Lower lobe of right lung (tissue), 2 donors: Measurements from ENCODE around the gene USP30. TPM values are rescaled to one million over a fixed set of nuclear protein-coding genes. Genes with fewer than 3 reads are reported as not detected.

ENCODE experiments used
- ATAC-seq, 2 donors: fragments of 200-7000 bp; cut with Tn5 transposase; one replicate each; pipeline ENCODE4 v1.9.1; 2020 to 2022; ENCODE audit warnings: mild to moderate bottlenecking in 2 of 2, moderate library complexity in 2 of 2
- DNase-seq: peaks from one replicate; pipeline ENCODE4 v3.0.0-alpha.2; 2020
- H3K27ac ChIP-seq: fragments of 200-600 bp; one replicate; pipeline ENCODE4 v1.8.0; 2022
- H3K27me3 ChIP-seq: fragments of 200-600 bp; one replicate; pipeline ENCODE4 v1.8.0; 2022; ENCODE audit warnings: low read depth
- H3K36me3 ChIP-seq: fragments of 200-600 bp; one replicate; pipeline ENCODE4 v1.8.0; 2022; ENCODE audit warnings: mild to moderate bottlenecking
- H3K4me1 ChIP-seq: fragments of 200-600 bp; one replicate; pipeline ENCODE4 v1.8.0; 2022
- H3K4me3 ChIP-seq: fragments of 200-600 bp; one replicate; pipeline ENCODE4 v1.8.0; 2022; ENCODE audit warnings: mild to moderate bottlenecking
- H3K9me3 ChIP-seq: fragments of 200-600 bp; one replicate; pipeline ENCODE4 v1.8.0; 2022
- intact Hi-C: fragments of 100-400 bp; cut with DNase I; formaldehyde crosslinking; loops from one replicate; pipeline ENCODE4 v1.11.0; 2022
- total RNA-seq: library from RNA; stranded (reverse); fragmentation: NEBNext Ultra II Directional; extraction: Animal tissue kit (Norgen Biotek cat#: 25700); gene quantifications from one replicate; pipeline ENCODE4 v1.2.1, GENCODE V29; 2021
- TF ChIP-seq, protein P1 (sequence below): fragments of 200-600 bp; IDR thresholded peaks from one replicate; pipeline ENCODE4 v1.8.0; 2022; ENCODE audit warnings: antibody characterized with exemption, mild to moderate bottlenecking
- donor health status: DM: no; HTN: yes; CAD: no; lungs with severe emphysema.

Gene USP30
- total RNA-seq, 1 donor from 2014 or later, result 13.9 TPM

DNA sequence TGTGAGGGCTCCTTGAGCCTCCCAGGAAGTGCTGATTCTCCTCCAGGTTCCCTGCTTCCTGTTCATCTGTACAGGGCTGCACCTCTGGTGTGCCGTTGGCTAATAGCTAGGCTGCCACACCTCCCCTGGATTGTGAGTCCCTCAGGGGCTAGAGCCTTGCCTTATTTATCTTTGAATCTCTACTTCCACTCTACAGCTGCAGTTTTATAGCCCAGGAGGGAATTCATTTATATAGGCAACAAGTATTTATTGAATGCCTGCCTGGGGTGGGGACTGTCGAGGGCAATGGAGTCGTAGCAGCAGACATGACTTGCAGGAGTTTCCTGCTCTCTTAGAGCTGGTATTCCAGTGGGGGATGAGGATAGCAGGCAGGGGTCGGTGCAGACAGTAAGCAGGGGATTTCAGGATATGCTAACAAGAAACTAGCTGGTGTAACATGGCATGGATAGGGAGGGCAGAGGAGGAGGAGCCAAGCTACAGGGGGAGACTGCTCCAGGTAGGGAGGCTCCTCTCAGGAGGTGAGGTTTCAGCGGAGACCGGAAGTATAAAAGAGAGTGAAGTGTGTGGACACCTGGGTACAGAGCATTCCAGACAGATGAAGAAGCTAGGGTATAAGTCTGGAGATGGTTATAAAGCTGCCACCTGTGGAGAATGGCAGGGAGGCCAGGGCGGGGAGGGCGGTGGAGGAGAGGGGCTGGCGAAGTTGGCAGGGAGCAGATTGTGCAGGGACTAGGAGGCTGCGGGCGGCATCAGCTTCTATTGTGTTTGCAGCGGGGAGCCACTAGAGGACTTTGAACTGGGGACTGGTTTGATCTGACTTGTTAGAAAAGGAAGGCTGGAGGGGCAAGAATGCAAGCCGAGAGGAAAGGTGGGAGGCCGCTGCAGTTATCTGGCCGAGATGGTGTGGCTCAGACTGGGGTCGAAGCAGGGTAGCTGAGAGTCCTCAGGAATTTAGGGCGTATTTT is 17.2 kb downstream of the USP30 start:
- Histone ChIP-seq H3K4me3 (no peak overlapping the region), H3K4me1 (no peaks in the 10 kb centered on the region), H3K36me3 (peaks cover 76% of the 10 kb centered on the region), H3K27ac (no peak overlapping the region), H3K9me3 (no peaks in the 10 kb centered on the region), H3K27me3 (no peaks in the 10 kb centered on the region)
- TF ChIP-seq, protein P1, sequence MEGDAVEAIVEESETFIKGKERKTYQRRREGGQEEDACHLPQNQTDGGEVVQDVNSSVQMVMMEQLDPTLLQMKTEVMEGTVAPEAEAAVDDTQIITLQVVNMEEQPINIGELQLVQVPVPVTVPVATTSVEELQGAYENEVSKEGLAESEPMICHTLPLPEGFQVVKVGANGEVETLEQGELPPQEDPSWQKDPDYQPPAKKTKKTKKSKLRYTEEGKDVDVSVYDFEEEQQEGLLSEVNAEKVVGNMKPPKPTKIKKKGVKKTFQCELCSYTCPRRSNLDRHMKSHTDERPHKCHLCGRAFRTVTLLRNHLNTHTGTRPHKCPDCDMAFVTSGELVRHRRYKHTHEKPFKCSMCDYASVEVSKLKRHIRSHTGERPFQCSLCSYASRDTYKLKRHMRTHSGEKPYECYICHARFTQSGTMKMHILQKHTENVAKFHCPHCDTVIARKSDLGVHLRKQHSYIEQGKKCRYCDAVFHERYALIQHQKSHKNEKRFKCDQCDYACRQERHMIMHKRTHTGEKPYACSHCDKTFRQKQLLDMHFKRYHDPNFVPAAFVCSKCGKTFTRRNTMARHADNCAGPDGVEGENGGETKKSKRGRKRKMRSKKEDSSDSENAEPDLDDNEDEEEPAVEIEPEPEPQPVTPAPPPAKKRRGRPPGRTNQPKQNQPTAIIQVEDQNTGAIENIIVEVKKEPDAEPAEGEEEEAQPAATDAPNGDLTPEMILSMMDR, result no peak
- intact Hi-C loops, result no loop called here
- DNase-seq (no peak), ATAC-seq (no peak)

- TF ChIP-seq, protein P1, result no peak
Measured at GRCh38 chr12:109074866-109075265, 22.5 kb downstream of the USP30 start.

GRCh38 chr12:109082751-109083150 is 30.4 kb downstream of the USP30 start:
- Histone ChIP-seq H3K27ac (no peak overlapping the region), H3K36me3 (peaks cover 91% of the 10 kb centered on the region), H3K4me3 (no peak overlapping the region), H3K27me3 (no peaks in the 10 kb centered on the region), H3K4me1 (no peaks in the 10 kb centered on the region), H3K9me3 (no peaks in the 10 kb centered on the region)
- no peak for ATAC-seq
- DNase-seq, result no peak
- intact Hi-C loops, result no loop called here
- TF ChIP-seq, protein P1, result no peak

More at GRCh38 chr12:109074866-109075265, 22.5 kb downstream of the USP30 start:
- DNase-seq (no peak), ATAC-seq (no peak)
- intact Hi-C loops, result no loop called here
- peaks cover 70% of the 10 kb centered on the region for H3K36me3 ChIP-seq
- no peak overlapping the region for H3K4me3 ChIP-seq
- H3K27ac ChIP-seq, result no peak overlapping the region
- no peaks in the 10 kb centered on the region for H3K27me3 ChIP-seq
- no peaks in the 10 kb centered on the region for H3K9me3 ChIP-seq
- no peaks in the 10 kb centered on the region for H3K4me1 ChIP-seq

DNA sequence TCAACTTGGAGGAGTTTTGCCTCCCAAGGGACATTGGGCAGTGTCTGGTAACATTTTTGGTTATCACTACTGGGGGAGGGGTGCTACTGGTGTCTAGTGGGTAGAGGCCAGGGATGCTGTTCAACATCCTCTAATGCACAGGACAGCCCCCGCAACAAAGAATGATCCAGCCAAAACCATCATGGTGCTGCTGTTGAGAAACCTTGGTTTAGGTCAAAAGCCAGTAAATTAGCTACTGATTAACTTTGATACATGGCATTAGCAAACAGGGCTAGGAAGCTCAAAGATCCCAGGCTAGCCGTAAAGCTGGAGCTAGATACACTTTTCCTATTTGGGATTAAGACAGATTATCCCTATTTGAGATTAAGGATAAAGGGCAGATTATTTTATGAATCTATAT is 32.0 kb downstream of the USP30 start:
- ATAC-seq, result no peak
- Histone ChIP-seq H3K4me1 (no peaks in the 10 kb centered on the region), H3K9me3 (no peaks in the 10 kb centered on the region), H3K4me3 (no peak overlapping the region), H3K27ac (no peak overlapping the region), H3K36me3 (peaks cover 99% of the 10 kb centered on the region), H3K27me3 (no peaks in the 10 kb centered on the region)
- intact Hi-C loops, result no loop called here
- TF ChIP-seq, protein P1, result no peak
- DNase-seq, result no peak

GRCh38 chr12:109085590-109085989 is 33.2 kb downstream of the USP30 start:
- H3K36me3 ChIP-seq, result peaks cover 100% of the 10 kb centered on the region
- ATAC-seq, result no peak
- H3K9me3 ChIP-seq, result no peaks in the 10 kb centered on the region
- TF ChIP-seq, protein P1, result no peak
- H3K27ac ChIP-seq, result no peak overlapping the region
- DNase-seq, result no peak
- no peak overlapping the region for H3K4me3 ChIP-seq
- intact Hi-C loops, result no loop called here
- no peaks in the 10 kb centered on the region for H3K4me1 ChIP-seq
- no peaks in the 10 kb centered on the region for H3K27me3 ChIP-seq
